GM21528 (cell line): ENCODE results near the gene BCL6B.
"Not testable (repeated sequence)": the region's sequence is repeated elsewhere in the genome, so short reads cannot be mapped to it uniquely, and the experiment has no call there.

Experiments used
- ATAC-seq: cut with Tn5 transposase; IDR thresholded peaks from one replicate; pipeline ENCODE4 v1.9.1; 2021; ENCODE audit warnings: mild to moderate bottlenecking, moderate library complexity; ENCODE audit not compliant: unreplicated experiment, low FRiP score

The BCL6B gene

GRCh38 chr17:7022781-7023571 is at the start of gene BCL6B:
Gene BCL6B (plus strand): TSS chr17:7023050. CDS start chr17:7023672, 622 bp downstream.
- ATAC-seq: no peak

DNA sequence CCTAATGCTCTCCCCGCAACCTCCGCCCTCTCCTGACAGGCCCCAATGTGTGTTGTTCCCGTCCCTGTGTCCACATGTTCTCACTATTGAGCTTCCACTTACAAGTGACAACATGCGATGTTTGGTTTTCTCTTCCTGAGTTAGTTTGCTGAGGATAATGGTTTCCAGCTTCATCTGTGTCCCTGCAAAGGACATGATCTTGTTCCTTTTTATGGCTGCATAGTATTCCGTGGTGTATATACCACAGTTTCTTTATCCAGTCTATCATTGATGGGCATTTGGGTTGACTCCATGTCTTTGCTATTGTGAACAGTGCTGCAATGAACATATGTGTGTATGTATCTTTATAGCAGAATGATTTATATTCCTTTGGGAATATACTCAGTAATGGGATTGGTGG is 43.4 kb upstream of the BCL6B start:
- not testable (repeated sequence) for ATAC-seq

GRCh38 chr17:6981426-6981825 is 41.4 kb upstream of the BCL6B start:
- no peak for ATAC-seq

- no peak for ATAC-seq
Observed at GRCh38 chr17:6985266-6985665, 37.6 kb upstream of the BCL6B start.

GRCh38 chr17:6986676-6987075 is 36.2 kb upstream of the BCL6B start:
- ATAC-seq: no peak

GRCh38 chr17:6989779-6990178 is 33.1 kb upstream of the BCL6B start:
- ATAC-seq: no peak

DNA sequence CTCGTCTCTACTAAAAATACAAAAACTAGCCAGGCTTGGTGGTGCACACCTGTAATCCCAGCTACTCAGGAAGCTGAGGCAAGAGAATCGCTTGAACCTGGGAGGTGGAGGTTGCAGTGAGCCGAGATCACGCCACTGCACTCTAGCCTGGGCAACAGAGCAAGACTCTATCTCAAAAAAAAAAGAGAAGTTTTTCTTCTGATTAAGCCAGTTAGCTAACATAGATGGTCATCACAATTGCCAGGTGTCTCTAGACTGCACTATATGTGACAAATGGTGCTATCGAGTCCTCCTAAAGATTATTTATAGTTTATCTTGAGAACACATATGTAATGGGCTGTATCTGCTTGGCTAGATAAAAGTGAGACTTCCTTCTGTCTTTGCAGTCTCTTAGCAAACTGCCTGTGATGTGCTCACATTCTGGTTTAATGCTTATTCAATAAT is 29.2 kb upstream of the BCL6B start:
- not testable (repeated sequence) for ATAC-seq

- no peak for ATAC-seq
Observed at GRCh38 chr17:6994118-6994598, 28.7 kb upstream of the BCL6B start.

- ATAC-seq: no peak
Observed at GRCh38 chr17:6994666-6995256, 28.1 kb upstream of the BCL6B start.

GRCh38 chr17:6995500-6996255 is 27.2 kb upstream of the BCL6B start, which contains the start of gene ALOX12:
Gene ALOX12 (plus strand): TSS chr17:6996049. CDS start chr17:6996118, 69 bp downstream.
- no peak for ATAC-seq

DNA sequence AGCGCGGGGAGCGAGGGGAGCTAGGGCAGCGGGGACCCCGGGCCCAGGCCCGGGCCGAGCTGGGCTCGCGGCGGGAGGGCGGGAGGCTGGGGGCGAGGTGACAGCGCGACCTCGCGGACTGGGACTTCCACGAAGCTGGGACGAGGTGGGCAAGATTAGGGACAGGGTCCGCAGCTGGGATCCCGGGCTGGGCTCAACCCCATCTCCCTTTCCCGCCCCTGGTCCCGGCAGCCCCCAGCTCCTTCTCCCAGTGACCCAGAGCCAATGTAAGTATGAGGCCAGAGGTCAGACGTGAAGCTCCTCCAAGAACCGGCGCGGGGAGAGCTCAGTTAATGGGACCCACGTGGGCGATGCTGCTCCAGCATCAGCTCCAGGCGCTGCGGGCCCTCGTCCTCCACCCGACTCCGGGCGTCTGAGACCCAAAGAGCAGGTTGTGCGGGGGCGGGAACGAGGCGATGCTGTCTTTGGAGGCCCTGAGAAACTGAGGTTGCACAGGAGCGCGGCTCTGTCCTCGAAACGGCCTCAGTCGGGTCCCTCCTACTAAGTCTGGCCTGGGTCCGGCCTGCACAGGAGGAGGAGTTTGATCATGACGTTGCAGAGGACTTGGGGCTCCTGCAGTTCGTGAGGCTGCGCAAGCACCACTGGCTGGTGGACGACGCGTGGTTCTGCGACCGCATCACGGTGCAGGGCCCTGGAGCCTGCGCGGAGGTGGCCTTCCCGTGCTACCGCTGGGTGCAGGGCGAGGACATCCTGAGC is 26.4 kb upstream of the BCL6B start:
- no peak for ATAC-seq

- no peak for ATAC-seq
Observed at GRCh38 chr17:6997171-6997570, 25.7 kb upstream of the BCL6B start.

GRCh38 chr17:6998855-6999508 is 23.9 kb upstream of the BCL6B start:
- no peak for ATAC-seq

DNA sequence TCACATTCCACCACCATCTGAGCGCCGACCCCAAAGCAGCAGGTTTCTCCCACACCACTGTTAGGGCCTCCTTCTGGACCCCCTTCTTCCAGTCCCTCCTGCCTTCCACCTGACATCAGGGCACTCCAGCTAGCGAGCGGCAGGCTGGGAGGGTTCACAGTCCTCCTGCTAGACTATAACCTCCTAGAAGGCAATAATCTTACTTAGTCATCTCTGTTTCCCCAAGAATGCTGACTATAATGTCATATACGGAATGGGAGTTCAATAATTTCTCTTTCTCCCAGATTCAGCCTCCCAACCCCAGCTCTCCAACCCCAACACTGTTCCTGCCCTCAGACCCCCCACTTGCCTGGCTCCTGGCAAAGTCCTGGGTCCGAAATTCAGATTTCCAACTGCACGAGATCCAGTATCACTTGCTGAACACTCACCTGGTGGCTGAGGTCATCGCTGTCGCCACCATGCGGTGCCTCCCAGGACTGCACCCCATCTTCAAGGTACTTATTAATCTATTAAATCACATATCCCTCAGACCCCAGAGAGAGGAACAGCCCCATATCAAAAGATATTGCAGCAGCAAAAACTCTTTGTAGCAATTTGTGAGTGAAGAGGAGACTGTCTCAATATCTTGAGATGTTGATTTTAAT is 21.4 kb upstream of the BCL6B start:
- no peak for ATAC-seq

DNA sequence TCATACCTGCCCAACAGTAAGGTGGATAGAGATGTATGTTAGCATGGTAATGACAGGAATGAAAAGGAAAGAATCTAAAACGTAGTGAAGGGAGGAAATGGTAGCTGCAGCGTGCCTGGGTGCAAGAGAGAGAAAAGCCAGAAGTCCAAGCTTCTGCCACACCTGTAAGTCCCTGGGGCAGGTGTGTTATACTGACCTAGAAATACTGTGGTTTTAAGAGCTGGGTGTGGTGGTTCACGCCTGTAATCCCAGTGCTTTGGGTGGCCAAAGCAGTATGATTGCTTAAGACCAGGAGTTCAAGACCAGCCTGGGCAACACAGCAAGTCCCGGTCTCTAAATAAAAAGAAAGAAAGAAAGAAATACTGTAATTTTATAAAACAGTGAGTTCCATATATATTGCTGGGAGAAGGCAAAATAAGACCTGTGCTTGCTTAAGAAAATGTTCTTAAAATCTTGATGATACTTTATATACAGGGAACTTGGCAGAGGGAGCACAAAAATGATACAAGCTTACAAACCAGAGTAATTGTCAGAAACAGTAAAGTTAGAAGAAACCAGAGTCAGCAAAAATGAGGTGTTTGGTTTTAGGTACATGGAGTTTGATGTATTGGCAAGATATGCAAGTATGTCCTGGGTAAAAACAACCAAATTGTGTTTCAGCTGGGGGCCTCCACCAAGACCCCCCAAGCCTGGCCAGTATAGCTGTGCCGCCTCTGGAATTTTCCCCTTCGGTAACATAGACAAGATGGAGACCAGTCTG is 20.4 kb upstream of the BCL6B start:
- no peak for ATAC-seq

- no peak for ATAC-seq
Observed at GRCh38 chr17:7003745-7004144, 19.1 kb upstream of the BCL6B start.

- no peak for ATAC-seq
Observed at GRCh38 chr17:7004398-7005253, 18.2 kb upstream of the BCL6B start.

DNA sequence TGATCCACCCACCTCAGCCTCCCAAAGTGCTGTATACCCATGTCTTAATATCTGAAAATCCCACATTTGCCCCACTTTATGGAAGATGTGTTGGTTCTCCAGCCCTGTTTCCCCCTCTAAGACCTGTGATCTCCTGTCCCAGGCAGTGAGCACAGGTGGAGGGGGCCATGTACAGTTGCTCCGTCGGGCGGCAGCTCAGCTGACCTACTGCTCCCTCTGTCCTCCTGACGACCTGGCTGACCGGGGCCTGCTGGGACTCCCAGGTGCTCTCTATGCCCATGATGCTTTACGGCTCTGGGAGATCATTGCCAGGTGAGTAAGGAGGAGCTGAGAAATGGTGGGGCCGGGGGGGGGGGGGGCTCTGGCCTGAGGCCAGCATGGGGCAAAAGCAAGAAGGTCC is 17.1 kb upstream of the BCL6B start:
- ATAC-seq: no peak
